Activated CD8-positive, alpha-beta memory T cell treated with anti-CD3 and anti-CD28 coated beads for 1 hour (primary cell): ENCODE results near the gene SMC5.
"Not testable (repeated sequence)": the region's sequence is repeated elsewhere in the genome, so short reads cannot be mapped to it uniquely, and the experiment has no call there.

Source experiments
- DNase-seq, 2 donors: peaks; one replicate each; pipeline ENCODE4 v3.0.0-alpha.2; 2020; ENCODE audit warnings: low read depth in 1 of 2; ENCODE audit errors: extremely low read depth in 1 of 2

SMC5 gene

DNA sequence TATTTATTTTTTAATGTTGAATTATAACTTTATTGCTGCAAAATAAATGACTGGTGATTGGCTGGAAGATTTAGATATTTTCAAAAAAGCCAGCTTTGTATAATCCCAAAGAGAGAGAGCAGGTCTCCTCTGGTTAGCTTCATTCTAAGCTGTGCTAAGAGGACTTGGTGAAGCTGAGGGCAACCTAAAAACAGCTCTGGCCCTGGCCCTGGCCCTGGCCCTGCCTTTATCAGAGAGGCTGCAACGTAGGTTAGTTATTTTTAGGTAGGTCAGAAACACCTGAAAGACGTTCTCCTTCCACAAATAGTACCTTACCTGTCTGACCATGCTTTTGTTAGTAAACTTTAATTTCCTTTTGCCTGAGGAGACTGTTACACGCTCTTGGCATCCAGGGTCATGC, 97.0 kb downstream of the SMC5 start:
- DNase-seq: no peak

DNA sequence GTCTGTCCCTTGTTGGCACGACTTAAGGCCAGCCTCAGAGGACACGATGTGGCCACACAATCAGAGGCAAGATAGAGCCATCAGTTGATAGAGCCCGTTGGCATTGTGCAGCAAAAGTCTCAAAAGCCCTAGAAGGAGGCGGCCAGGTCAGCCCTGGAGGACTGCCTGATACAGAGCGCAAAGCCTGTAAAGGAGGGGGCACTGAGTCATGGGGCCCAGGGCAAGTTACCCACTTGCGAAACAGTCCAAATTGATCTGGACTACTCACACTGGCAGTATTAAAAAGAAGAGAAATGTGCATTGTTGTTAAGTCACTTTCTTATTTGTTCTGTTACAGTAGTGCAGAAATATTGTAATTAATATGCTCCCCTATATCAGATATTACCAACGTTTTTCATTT, 104.2 kb downstream of the SMC5 start:
- DNase-seq: no peak

DNA sequence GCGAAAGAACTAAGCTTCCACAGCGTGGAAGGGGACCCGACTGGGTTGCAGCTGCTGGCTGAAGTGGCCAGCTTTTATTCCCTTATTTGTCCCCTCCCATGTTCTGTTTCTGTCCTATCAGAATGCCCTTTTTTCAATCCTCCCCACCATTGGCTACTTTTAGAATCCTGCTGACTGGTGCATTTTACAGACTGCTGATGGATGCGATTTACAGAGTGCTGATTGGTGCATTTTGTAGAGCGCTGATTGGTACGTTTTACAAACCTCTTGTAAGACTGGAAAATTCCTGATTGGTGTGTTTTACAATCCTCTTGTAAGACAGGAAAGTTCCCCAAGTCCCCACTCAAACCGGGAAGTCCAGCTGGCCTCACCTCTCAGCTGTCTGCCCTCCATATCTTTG, 105.0 kb downstream of the SMC5 start:
- no peak for DNase-seq

DNA sequence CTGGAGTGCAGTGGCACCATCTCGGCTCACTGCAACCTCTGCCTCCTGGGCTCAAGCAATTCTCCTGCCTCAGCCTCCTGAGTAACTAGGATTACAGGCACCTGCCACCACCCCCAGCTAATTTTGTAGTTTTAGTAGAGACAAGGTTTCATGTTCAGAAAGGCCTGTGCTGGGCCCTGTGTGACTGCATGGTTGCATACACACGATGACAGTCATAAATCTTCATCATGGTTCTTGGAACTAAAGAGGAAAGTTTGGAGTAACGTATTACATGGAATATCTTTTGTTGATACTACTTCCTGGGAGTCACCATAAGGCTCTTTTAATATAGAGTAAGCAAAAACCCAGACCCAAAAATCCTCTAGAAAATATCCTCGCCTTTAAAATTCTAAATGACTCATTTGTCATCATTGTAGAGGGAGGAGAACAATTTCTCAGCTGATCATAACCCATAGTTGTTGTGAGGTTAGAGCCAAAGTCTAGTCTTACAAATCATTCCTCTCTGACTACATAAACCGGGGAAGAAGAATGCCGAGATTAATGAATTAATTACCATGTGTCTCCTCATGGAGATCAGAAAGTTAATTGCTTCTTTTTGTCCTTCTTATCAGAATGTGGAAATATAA, 108.6 kb downstream of the SMC5 start:
- DNase-seq: no peak

DNA sequence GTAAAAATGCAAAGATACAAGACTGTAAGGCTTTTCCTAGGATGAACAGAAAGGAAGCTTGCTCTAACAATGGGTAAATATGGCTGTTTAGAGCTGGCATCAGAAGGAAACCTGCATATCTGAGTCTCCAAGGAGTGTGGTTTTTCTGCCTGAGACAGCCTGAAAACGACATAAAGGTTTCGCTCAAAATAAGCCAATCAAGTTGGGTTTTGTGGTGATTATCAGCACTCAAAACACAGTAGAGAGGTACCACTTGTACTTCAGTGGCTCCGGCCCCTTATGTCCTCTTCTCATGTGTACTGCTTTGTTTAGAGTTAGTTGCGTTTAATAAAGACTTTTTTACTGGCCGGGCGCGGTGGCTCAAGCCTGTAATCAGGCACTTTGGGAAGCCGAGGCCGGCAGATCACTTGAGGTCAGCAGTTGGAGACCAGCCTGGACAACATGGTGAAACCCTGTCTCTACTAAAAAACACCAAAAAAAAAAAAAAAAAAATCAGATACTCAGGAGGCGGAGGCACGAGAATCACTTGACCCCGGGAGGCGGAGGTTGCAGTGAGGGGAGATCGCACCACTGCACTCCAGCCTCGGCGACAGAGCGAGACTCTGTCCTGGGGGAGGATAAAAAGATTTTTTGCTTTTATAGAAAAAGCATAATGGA, 116.3 kb downstream of the SMC5 start:
- no peak for DNase-seq

DNA sequence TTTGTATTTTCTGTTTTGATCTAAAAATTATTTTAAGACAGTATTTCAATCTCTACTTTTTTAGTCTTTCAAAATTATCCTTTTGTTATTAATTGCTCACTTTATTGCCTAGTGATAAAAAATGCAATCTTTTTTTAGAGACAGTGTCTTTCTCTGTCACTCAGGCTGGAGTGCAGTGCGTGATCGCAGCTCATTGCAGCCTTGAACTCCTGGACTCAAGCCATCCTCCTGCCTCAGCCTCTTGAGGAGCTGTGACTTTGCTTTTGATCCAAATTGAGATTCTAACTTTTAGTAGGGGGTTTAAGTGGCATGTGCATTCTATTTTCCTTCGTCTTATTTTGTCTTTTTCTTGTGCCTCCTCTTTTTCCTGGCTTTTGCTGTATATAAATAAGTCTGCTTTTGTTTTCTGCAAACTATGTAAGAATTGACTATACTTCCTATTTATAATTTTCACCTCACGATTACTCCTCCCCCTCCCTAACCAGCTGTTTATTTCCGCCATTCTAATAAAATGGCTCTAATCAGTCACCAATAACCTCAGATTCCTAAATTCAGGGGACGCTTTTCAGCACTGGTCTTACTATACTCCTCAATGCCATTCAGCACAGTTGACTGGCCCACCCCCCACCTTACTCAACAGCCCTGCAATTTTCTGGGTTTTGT, 123.4 kb downstream of the SMC5 start:
- DNase-seq: no peak

DNA sequence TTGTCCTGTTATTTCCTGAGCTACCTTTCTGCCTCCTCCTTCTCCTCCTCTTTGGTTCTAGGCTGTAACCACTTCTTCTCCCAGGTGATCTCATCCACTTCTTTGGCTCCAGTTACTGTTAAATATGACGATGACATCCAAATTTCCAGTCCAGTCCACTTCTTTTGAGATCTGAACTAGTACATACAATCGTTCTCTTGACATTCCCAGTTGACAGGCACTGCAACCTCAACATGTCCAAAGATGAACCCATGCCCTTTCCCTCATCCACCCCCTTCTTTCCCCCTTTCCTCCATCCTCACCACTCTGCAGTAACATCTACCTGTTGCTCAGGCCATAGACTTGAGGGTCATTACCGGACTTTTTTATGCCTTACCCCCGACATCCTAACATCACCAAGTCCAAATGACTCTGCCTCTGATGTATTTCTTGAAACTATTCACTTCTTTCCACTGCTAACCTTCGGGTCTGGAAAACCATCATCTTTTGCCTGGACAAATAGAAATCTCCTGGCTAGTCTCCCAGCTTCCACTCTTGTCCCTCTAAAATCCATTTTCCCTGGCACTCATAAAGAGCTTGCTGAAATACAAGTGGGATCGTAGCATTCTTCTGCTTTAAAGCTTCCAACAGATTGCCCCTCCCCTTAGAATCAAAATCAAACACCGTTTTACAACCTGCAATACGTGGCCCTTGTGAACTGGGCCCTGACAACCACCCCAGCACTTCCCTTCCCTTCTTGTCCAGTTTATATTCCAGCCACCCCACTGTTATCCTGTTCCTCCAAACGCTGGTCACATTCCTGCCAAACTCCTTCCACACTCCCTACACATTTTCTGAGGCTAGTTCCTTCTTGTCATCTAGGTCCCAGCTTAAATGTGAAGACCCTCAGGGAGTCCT, 124.2 kb downstream of the SMC5 start:
- DNase-seq: no peak

DNA sequence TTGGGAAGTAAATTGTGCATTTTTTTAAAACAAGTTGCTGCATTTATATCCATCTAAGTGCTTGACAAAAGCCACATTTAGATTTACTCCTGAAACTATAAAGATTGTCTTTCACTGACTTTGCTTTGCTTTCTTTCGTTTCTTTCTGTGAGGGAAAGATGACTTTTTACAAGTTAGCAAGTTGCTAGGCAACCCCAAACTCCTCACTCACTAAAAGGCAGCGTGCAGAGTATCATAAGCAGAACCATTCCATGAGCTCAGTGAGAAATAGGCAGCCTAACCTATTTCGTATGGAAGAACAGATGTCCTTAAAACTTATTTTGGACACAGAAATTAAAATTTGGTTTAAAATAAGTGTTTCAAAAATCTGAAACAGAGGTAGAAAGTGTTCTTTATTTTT, 126.6 kb downstream of the SMC5 start:
- no peak for DNase-seq

DNA sequence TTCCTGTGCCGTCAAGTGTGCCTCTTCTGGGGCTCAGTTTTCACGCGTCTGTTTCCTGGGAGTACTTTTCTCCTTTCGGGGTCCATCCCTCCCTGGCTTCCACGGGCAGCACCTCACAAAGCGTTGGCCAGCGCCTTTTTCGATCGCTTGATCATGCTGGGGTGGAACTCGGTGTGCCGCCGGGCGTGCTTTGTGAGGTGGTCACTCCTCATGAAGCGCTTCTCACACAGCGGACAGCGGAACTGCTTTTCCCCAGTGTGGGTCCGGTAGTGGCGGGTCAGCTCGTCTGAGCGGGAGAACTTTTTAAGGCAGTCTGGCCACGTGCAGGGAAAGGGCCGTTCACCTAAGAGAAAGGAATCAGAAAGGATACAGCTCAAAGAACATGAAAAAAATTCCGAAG, 128.9 kb downstream of the SMC5 start:
- DNase-seq: no peak

DNA sequence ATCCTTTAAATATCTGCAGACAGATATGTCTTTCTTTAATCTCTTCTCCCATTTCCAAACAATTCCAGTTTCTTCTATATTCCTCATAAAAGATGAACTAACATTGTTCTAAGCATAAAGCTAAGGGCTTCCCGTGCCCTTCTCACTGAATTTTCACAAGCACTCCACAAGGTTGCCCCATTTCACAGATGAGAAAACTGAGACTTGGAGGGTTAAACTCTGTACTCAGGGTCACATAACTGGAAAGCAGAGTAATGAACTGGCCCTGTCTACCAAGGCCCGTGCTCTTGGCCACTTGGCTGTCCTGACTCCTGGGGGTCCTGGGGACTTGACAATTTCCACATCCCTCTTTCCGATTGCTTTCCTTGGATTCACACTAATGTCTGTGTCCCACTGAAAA, 130.4 kb downstream of the SMC5 start:
- DNase-seq: no peak

DNA sequence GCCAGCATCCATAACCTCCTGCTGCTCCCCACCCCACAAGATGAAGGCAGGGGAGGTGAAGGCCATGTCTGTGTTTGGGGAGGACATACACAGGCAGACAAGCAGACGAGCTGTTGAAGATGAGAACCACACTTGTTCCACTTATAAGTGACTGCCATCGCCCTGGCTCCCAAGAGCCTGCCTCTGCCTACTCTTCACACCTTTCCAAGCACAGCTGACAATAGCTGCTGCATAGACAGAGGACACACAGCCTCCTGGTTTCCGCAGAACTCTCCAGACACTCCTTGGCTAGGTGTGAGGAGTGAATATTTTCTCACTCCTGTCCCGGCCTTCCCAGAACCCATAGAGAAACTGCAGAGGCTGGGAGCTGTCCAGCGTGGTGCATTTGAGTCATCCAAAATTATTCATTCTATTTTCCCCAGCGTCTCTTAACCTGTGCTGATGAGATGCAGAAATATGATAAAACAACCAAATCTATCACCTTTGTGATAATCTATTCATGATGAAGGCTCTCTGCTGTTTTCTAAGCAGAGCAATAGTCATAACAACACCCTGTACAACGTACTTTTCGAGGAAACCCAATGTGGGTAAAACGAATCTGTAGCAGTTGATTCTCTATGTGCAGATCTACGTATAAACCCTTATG, 131.0 kb downstream of the SMC5 start:
- DNase-seq: no peak

DNA sequence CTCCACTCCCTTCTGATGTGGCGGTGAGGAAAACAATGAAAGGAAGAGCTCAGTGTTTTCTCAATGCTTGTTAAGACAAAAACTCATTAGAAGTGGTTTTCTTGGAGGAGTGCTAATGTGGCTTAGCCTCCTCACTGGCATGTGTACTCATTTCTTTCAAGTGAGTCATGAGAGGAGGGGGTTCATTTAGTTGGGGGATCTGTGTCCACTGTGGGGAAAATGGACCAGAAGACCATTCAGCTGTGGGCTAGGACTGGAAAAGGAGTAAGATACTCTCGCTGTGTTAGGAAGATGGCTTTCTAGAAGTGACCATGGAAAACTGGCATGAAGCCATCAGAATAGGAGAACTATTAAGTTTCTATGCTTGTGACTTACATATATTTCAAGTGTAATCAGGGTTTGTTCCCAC, 132.2 kb downstream of the SMC5 start:
- no peak for DNase-seq

DNA sequence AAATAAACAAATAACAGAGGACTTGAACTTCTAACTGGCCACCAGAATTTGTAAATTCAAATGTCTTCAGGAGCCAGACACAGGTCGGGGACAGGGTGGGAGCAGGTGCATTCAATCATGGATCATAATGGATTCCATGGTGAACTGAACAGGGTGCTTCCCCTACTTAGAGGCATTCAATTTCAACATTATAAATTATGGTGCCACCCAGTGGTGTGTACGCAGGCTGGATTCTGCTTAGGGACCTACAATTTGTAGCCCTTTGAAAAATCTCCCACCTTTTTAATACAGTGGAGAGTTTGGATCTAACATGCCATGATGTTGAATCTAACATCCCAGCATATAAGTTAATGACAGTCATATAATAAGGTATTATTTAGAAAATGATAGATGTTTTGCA, 133.4 kb downstream of the SMC5 start:
- DNase-seq: no peak

DNA sequence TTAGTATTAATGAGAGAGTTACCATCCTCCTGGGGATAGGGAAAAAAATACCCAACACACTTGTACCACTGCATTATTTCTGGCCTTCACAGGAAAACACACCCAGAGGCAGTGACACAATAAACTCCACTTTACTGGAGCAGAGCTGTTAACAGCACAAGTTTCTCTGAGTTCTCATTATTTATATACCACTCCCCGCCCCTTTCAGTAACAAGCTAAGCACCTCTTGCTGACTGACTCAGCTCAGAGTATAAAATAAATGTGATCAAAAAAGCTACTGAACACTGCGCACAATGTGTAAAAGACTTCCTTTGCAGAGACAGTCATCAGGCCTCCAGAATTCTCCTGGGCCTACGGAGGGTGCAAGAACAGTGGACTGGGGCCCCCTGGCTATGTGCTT, 134.1 kb downstream of the SMC5 start:
- DNase-seq: no peak

DNA sequence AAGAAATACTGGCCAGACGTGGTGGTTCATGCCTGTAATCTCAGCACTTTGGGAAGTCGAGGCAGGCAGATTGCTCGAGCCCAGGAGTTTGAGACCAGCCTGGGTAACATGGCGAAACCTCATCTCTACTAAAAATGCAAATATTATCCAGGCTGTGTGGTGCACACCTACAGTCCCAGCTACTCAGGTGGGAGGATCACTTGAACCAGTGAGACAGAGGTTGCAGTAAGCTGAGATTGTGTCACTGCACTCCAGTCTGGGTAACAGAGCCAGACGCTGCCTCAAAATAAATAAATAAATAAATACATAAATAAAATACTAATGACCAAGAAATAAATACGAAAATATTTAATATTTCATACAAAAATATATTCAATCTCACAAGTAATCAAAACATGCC, 136.9 kb downstream of the SMC5 start:
- DNase-seq: no peak

DNA sequence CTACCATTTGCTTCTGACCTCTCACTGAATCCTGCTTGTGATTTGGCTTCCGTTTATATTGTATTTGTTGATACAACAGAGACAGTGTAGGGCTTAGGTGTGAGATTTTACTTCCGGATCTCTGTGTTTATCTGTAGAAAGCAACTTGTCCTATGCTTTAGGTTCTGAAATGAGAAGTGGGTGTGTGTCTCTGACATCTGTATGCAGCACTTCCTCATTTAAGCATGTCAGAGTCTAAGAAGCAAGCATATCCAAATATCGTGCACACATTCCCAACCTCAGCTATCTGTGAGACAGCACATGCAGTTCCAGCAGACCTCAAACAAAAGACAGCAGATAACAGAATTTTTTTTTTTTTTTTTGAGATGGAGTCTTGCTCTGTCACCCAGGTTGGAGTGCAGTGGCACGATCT, 139.4 kb downstream of the SMC5 start:
- no peak for DNase-seq

DNA sequence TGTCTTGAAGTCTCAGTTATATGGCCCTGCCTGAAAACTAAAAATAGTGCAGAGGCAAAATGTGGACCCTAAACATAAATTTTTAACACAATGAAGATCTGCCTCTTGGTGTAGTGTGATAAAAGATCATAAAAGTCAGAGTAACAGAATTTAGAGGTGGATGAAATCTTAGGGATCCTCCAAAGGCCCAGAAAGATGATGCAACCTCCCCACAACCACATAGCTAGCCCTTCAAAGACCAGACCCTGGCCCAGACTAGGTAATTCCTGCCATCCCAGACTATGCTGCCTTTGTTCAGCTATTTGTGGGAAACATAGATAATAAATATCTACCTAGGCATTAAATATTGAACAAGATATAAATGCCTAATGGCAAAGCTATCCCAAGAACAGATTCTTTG, 140.4 kb downstream of the SMC5 start:
- DNase-seq: no peak

DNA sequence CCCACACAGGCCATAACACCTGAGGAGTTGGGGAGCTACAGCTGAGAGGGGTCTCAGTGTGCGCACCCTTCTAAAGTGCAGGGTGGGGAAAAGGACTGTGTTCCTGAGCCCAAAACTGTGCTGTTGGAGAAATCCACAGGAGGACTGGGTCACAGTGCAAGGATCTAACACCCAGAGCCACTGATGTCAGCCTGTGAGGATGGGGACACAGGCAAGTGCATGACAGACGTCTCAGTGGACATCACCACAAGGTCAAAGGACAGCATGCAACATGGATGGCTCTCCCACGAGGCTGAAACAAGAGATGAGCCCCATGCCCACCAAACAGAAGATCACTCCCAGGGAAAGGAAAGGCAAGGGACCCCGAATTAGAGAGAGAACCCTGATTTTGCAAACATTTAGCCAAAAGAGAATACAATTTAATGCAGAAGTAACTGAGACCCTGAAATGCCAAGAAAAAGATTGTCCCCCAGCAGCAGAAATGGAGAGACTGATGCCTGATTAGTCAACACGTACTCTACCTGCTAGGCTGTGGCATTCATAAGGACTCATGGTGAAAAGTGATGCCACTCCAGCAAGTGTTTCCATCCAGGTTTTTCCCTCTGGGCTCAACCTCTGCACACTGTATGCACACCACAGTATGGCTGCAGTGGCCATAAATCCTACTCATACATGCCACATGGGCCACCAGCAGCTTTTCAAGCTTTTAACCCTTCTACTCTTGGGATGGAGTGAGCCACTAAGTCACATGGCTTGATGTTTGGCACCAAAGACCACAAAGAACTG, 141.5 kb downstream of the SMC5 start:
- no peak for DNase-seq

DNA sequence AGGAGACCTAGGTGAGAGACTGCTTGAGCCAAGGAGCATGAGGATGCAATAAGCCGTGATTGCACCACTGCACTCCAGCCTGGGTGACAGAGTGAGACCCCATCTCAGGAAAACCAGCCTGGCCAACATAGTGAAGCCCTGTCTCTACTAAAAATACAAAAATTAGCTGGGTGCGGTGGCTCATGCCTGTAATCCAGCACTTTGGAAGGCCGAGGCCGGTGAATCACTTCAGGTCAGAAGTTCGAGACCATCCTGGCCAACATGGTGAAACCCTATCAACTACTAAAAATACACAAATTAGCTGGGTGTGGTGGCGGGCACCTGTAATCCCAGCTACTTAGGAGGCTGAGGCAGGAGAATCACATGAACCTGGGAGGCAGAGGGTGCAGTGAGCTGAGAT, 142.5 kb downstream of the SMC5 start:
- not testable (repeated sequence) for DNase-seq

DNA sequence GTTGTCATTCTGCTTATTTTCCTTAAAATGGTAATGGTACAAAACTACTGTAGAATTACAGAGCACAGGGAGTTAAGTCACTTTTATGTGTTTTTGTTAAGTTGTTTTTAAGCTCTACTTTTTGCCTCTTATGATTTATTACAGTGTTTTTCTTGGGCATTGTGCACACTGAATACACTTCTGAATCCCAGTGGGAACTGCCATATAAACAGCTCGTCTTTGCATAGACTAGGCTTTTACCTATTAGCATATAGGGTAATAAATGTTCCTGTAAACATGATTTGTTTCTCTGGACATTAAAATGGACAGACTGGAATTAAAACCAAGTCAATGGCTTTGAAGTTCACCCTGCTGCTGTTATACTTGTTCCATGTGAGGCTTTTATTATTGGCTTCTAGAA, 143.4 kb downstream of the SMC5 start:
- no peak for DNase-seq
